IMR-90 (cell line): ENCODE data around the gene COL25A1. TPM values are rescaled to one million over a fixed set of nuclear protein-coding genes. Genes with fewer than 3 reads are reported as not detected.

Source experiments
- ATAC-seq: fragments of 200-7000 bp; cut with Tn5 transposase; 2 replicates; pipeline ENCODE4 v1.9.1; 2020; ENCODE audit warnings: low read depth, mild to moderate bottlenecking, moderate library complexity
- BruUV-seq: library from RNA; stranded (reverse); fragments of 400-500 nt; replicated peaks from 2 replicates; lab custom pipeline; 2021; lab: Mats Ljungman, UMichigan
- CTCF ChIA-PET: fragments of 300-600 bp; formaldehyde crosslinking; extraction: SDS; loops from one replicate; lab custom pipeline; 2021; ENCODE audit warnings: antibody characterized with exemption; lab: Yijun Ruan, JAX
- POLR2A ChIA-PET: fragments of 300-600 bp; sonication (Branson Sonifier 250); formaldehyde crosslinking; loops from one replicate; lab custom pipeline; 2022; ENCODE audit warnings: antibody characterized with exemption; ENCODE audit not compliant: unreplicated experiment; lab: Charles Lee
- DNase-seq: peaks from one replicate; pipeline ENCODE4 v3.0.0; 2013
- H2AFZ ChIP-seq: replicated peaks from 2 replicates; pipeline ENCODE3; 2013; ENCODE audit warnings: low read length, mild to moderate bottlenecking; ENCODE audit not compliant: poor library complexity
- H2AK5ac ChIP-seq: 2 replicates; pipeline ENCODE4 v1.6.1; 2013; ENCODE audit warnings: low read depth, low read length, inconsistent platforms
- H2AK9ac ChIP-seq: replicated peaks from 2 replicates; pipeline ENCODE3; 2013; ENCODE audit warnings: mild to moderate bottlenecking, low read depth, low read length, moderate library complexity; ENCODE audit not compliant: poor library complexity
- H2BK120ac ChIP-seq: 2 replicates; pipeline ENCODE4 v1.6.1; 2013; ENCODE audit warnings: low read depth, low read length, inconsistent platforms
- H2BK15ac ChIP-seq: 3 replicates; pipeline ENCODE4 v1.6.1; 2013; ENCODE audit warnings: low read depth, low read length, inconsistent platforms
- H2BK20ac ChIP-seq: 2 replicates; pipeline ENCODE4 v1.6.1; 2013; ENCODE audit warnings: low read depth, mild to moderate bottlenecking, inconsistent platforms, low read length, moderate library complexity
- H2BK5ac ChIP-seq: 2 replicates; pipeline ENCODE4 v1.6.1; 2013; ENCODE audit warnings: mild to moderate bottlenecking, low read depth, low read length, inconsistent platforms; ENCODE audit not compliant: poor library complexity, severe bottlenecking
- H3K14ac ChIP-seq: replicated peaks from 2 replicates; pipeline ENCODE4 v1.6.1; 2013; ENCODE audit warnings: low read depth, low read length, inconsistent platforms
- H3K18ac ChIP-seq: 2 replicates; pipeline ENCODE4 v1.6.1; 2013; ENCODE audit warnings: low read depth, low read length, control low read depth
- H3K23ac ChIP-seq: 2 replicates; pipeline ENCODE4 v1.6.1; 2013; ENCODE audit warnings: low read depth, low read length, inconsistent platforms
- H3K27ac ChIP-seq: 2 replicates; pipeline ENCODE4 v1.5.1; 2013; ENCODE audit warnings: mild to moderate bottlenecking, control low read depth, low read length; ENCODE audit not compliant: insufficient read depth
- H3K27me3 ChIP-seq: 2 replicates; pipeline ENCODE4 v1.6.1; 2013; ENCODE audit warnings: low read length; ENCODE audit not compliant: control insufficient read depth, insufficient read depth
- H3K36me3 ChIP-seq: 2 replicates; pipeline ENCODE4 v1.6.1; 2013; ENCODE audit warnings: low read length, mixed read lengths; ENCODE audit not compliant: control insufficient read depth, insufficient read depth
- H3K4ac ChIP-seq: 2 replicates; pipeline ENCODE4 v1.6.1; 2013; ENCODE audit warnings: low read depth, low read length, inconsistent platforms
- H3K4me1 ChIP-seq: 2 replicates; pipeline ENCODE4 v1.6.1; 2013; ENCODE audit warnings: low read length, mixed read lengths; ENCODE audit not compliant: control insufficient read depth, insufficient read depth
- H3K4me2 ChIP-seq: 2 replicates; pipeline ENCODE4 v1.6.1; 2013; ENCODE audit warnings: low read depth, mild to moderate bottlenecking, control low read depth, low read length, moderate library complexity
- H3K4me3 ChIP-seq: 2 replicates; pipeline ENCODE4 v1.5.1; 2013; ENCODE audit warnings: low read depth, mild to moderate bottlenecking, control low read depth, low read length, moderate library complexity; ENCODE audit not compliant: insufficient read depth
- H3K56ac ChIP-seq: 2 replicates; pipeline ENCODE4 v1.6.1; 2013; ENCODE audit warnings: low read length, inconsistent platforms; ENCODE audit not compliant: insufficient read depth; ENCODE audit errors: extremely low read depth
- H3K79me1 ChIP-seq, 2 experiments: 2 replicates each; pipeline ENCODE4 v1.6.1; 2013; ENCODE audit warnings: low read length in 2 of 2, inconsistent platforms in 1 of 2, low read depth in 1 of 2
- H3K9ac ChIP-seq: 2 replicates; pipeline ENCODE4 v1.6.1; 2013; ENCODE audit warnings: low read depth, low read length, control low read depth
- H3K9me1 ChIP-seq: 2 replicates; pipeline ENCODE4 v1.6.1; 2013; ENCODE audit warnings: low read length, inconsistent platforms; ENCODE audit not compliant: insufficient read depth
- H3K9me3 ChIP-seq: 2 replicates; pipeline ENCODE4 v1.6.1; 2013; ENCODE audit warnings: low read length; ENCODE audit not compliant: control insufficient read depth, insufficient read depth
- H4K20me1 ChIP-seq: 2 replicates; pipeline ENCODE4 v1.6.1; 2013; ENCODE audit warnings: low read length, inconsistent platforms; ENCODE audit not compliant: insufficient read depth
- H4K5ac ChIP-seq: 2 replicates; pipeline ENCODE4 v1.6.1; 2013; ENCODE audit warnings: mild to moderate bottlenecking, low read depth, low read length, control low read depth
- H4K8ac ChIP-seq, 2 experiments: 2 replicates each; pipeline ENCODE4 v1.6.1; 2013; ENCODE audit warnings: low read depth in 2 of 2, low read length in 2 of 2, control low read depth in 1 of 2, inconsistent platforms in 1 of 2
- H4K91ac ChIP-seq: 2 replicates; pipeline ENCODE4 v1.6.1; 2013; ENCODE audit warnings: low read depth, low read length, inconsistent platforms; ENCODE audit not compliant: insufficient read depth
- BHLHE40 ChIP-seq: fragments of 150-350 bp; IDR thresholded peaks from 2 replicates; pipeline ENCODE4 v1.6.1; 2016; ENCODE audit warnings: mild to moderate bottlenecking, low read depth, low read length
- CEBPB ChIP-seq: IDR thresholded peaks from 2 replicates; pipeline ENCODE4 v1.6.1; 2012; ENCODE audit warnings: low read depth, low read length, improper control_type of control experiment
- CTCF ChIP-seq: conservative IDR thresholded peaks from 2 replicates; pipeline ENCODE4 v1.5.1; 2012; ENCODE audit warnings: mild to moderate bottlenecking, low read depth, low read length, improper control_type of control experiment
- ELK1 ChIP-seq: fragments of 150-350 bp; IDR thresholded peaks from 2 replicates; pipeline ENCODE4 v1.6.1; 2016; ENCODE audit warnings: low read depth, mild to moderate bottlenecking, low read length, moderate library complexity, borderline replicate concordance
- FOS ChIP-seq: fragments of 150-350 bp; IDR thresholded peaks from 2 replicates; pipeline ENCODE4 v1.6.1; 2016; ENCODE audit warnings: low read depth, low read length
- MAFK ChIP-seq: IDR thresholded peaks from 2 replicates; pipeline ENCODE4 v1.6.1; 2012; ENCODE audit warnings: low read depth, low read length, improper control_type of control experiment
- MXI1 ChIP-seq: IDR thresholded peaks from 2 replicates; pipeline ENCODE4 v1.6.1; 2012; ENCODE audit warnings: low read depth, mild to moderate bottlenecking, low read length, moderate library complexity, borderline replicate concordance
- NFE2L2 ChIP-seq: fragments of 150-350 bp; IDR thresholded peaks from 2 replicates; pipeline ENCODE4 v1.6.1; 2016; ENCODE audit warnings: low read depth, mild to moderate bottlenecking, low read length
- POLR2A ChIP-seq: IDR thresholded peaks from 2 replicates; pipeline ENCODE4 v1.6.1; 2012; ENCODE audit warnings: mild to moderate bottlenecking, low read depth, low read length
- RAD21 ChIP-seq: IDR thresholded peaks from 2 replicates; pipeline ENCODE4 v1.6.1; 2012; ENCODE audit warnings: low read length, improper control_type of control experiment
- RCOR1 ChIP-seq: IDR thresholded peaks from 2 replicates; pipeline ENCODE4 v1.6.1; 2012; ENCODE audit warnings: mild to moderate bottlenecking, low read length, improper control_type of control experiment; ENCODE audit not compliant: insufficient replicate concordance
- RFX5 ChIP-seq: IDR thresholded peaks from 2 replicates; pipeline ENCODE4 v1.8.0; 2012; ENCODE audit warnings: low read depth, mild to moderate bottlenecking, low read length, moderate library complexity
- SMC3 ChIP-seq: fragments of 150-350 bp; IDR thresholded peaks from 2 replicates; pipeline ENCODE4 v1.6.1; 2016; ENCODE audit warnings: low read depth, mild to moderate bottlenecking, antibody characterized with exemption, low read length, moderate library complexity
- WGBS, 2 experiments: methylation state at CpG; one replicate each; pipeline versions ENCODE4 v1.1.5 to v1.1.7; 2013; ENCODE audit warnings: missing lambda C conversion rate in 2 of 2; ENCODE audit not compliant: insufficient read length in 1 of 2; ENCODE audit errors: extremely low coverage in 2 of 2; 5-methylcytosine and 5-hydroxymethylcytosine counted together
- dilution Hi-C: fragments of 300-500 bp; cut with HindIII; formaldehyde crosslinking; loops from one replicate; pipeline ENCODE4 v1.14.3; 2018; ENCODE audit warnings: low sequenced_read_pairs; ENCODE audit not compliant: unreplicated experiment
- in situ Hi-C: fragments of 300-500 bp; cut with MboI; formaldehyde crosslinking; loops from 3 replicates; pipeline ENCODE4 v1.14.3; 2019; ENCODE audit warnings: low sequenced_read_pairs, inconsistent platforms, mixed read lengths
- intact Hi-C: fragments of 100-400 bp; cut with micrococcal nuclease; formaldehyde crosslinking; loops from 2 replicates; pipeline ENCODE4 v1.10.0; 2022
- polyA plus RNA-seq, 3 experiments: library from polyadenylated mRNA; depleted of rRNA; stranded (reverse); fragments of >200 nt; gene quantifications; 2 replicates each; pipeline ENCODE4 v1.2.3, GENCODE V29; 2012; ENCODE audit warnings: low replicate concordance in 1 of 3
- total RNA-seq: library from RNA; depleted of rRNA; stranded (reverse); fragments of >200 nt; gene quantifications from 2 replicates; pipeline ENCODE4 v1.2.3, GENCODE V29; 2012

COL25A1 gene
- total and polyA plus RNA-seq, 2 of the 4 experiments (the other 2 are of a cell fraction) = under 0.01 to 0.05 TPM

- no peak for ATAC-seq
- no peak overlapping the region for H3K56ac ChIP-seq
- H4K8ac ChIP-seq = no peak overlapping the region
- H3K27me3 ChIP-seq = peaks cover 2% of the 10 kb centered on the region; the same call in 1 of the 2 replicates
- no peak overlapping the region for H3K27ac ChIP-seq
- dilution Hi-C loops = no loop called here
- no TSS peak for BruUV-seq
- intact Hi-C loops = no loop called here
- H3K4me1 ChIP-seq = peaks cover 2% of the 10 kb centered on the region; the same call in 1 of the 2 replicates
- no peak overlapping the region for H3K4ac ChIP-seq
- no peak overlapping the region for H2BK20ac ChIP-seq
- H3K9ac ChIP-seq = no peak overlapping the region
- no peak overlapping the region for H3K14ac ChIP-seq
- ChIA-PET CTCF (interaction anchor here (0.5 to 0.8 kb wide), 2 partner anchors 449 to 484 kb away, joined by 3 to 7 read pairs; no protein-coding TSS in a partner anchor), POLR2A (no interaction called here)
- in situ Hi-C loops = loop anchor here (5.0 kb wide), 1 partner anchor 575 kb away; no protein-coding TSS in a partner anchor
- H3K79me1 ChIP-seq = no peaks in the 10 kb centered on the region
- no peak overlapping the region for H2AFZ ChIP-seq
- no peak overlapping the region for H4K91ac ChIP-seq
- H2AK9ac ChIP-seq = no peak overlapping the region
- H4K20me1 ChIP-seq = no peaks in the 10 kb centered on the region
- TF ChIP-seq FOS (no peak), SMC3 (no peak), RCOR1 (no peak), CEBPB (no peak), RFX5 (no peak), POLR2A (no peak), ELK1 (no peak), NFE2L2 (no peak), RAD21 (no peak), CTCF (no peak), BHLHE40 (no peak), MAFK (no peak), MXI1 (no peak)
- no peak overlapping the region for H2BK5ac ChIP-seq
- H4K5ac ChIP-seq = no peak overlapping the region
- no peak overlapping the region for H3K18ac ChIP-seq
- no peak overlapping the region for H3K4me2 ChIP-seq
- H2BK120ac ChIP-seq = no peak overlapping the region
- no peak overlapping the region for H2BK15ac ChIP-seq
- no peaks in the 10 kb centered on the region for H3K36me3 ChIP-seq
- DNase-seq = no peak
- no peak overlapping the region for H3K4me3 ChIP-seq
- H3K9me3 ChIP-seq = no peaks in the 10 kb centered on the region
- peaks cover 3% of the 10 kb centered on the region; the same call in 1 of the 2 replicates for H3K9me1 ChIP-seq
- H2AK5ac ChIP-seq = no peak overlapping the region
- no CpG with 5 or more reads among the region's 3 CpGs for WGBS, 2 experiments
- no peak overlapping the region for H3K23ac ChIP-seq
These were observed 470.6 kb downstream of the COL25A1 start for GRCh38 chr4:108831886-108832285.
